ENCODE data around the gene FA2H.

The FA2H gene

DNA sequence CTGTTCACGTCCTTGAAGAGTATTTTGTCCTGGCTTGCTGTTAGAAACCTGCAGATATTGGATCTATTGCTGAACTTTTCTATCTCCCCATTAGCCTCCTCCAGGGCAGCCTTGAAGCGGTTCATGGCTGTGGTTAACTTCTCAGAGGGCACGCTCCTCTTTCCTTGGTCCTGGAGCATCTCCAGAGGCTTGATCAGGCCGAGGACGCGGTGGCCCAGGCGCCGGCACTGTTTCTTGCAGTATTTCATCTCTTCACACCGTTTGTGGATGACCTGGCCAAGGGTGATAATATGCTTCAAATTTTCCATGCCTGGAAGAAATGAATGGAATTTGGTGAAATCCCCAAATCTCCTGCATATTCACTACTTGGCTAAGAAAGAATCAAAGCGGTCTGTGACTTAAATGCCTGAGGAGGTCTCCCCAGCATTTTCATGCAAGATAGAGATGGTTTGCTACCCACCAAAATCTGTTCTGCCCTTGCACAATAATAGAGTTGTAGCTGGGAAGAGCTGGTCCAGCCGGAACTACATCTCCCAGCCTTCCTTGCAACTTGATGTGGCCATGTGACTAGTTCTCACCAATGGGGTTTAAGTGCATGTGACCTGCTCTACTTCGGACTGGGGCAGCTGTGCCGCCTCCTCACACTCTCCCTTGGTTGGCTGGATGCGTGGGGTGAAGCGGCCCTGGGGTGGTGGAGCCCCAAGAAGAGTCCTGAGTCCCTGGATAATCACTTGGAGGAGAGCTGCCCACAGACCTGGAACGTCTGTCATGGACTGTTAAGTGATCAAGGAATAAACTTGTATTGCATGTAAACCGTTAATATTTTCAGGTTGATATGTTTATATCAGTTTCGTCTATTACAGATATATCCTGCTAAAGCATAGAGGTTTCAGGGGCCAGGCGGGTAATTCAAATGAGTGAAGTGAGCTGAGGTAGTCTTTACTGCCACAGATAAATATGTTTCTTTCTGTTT, 78.9 kb downstream of the FA2H start:
- peak overlapping the region; percentile 59 for H3K4me3 ChIP-seq (ENCODE audit: low read depth, low read length)
- TF ChIP-seq CTCF (IDR thresholded peaks at IDR 0.05; ENCODE audit: low read depth, low read length), result no peak
- no peaks in the 10 kb centered on the region for H3K4me1 ChIP-seq
- H3K36me3 ChIP-seq, result no peaks in the 10 kb centered on the region
- no peaks in the 10 kb centered on the region for H3K9me3 ChIP-seq
- peaks cover 20% of the 10 kb centered on the region for H3K27me3 ChIP-seq
- peak; percentile 87 for DNase-seq

DNA sequence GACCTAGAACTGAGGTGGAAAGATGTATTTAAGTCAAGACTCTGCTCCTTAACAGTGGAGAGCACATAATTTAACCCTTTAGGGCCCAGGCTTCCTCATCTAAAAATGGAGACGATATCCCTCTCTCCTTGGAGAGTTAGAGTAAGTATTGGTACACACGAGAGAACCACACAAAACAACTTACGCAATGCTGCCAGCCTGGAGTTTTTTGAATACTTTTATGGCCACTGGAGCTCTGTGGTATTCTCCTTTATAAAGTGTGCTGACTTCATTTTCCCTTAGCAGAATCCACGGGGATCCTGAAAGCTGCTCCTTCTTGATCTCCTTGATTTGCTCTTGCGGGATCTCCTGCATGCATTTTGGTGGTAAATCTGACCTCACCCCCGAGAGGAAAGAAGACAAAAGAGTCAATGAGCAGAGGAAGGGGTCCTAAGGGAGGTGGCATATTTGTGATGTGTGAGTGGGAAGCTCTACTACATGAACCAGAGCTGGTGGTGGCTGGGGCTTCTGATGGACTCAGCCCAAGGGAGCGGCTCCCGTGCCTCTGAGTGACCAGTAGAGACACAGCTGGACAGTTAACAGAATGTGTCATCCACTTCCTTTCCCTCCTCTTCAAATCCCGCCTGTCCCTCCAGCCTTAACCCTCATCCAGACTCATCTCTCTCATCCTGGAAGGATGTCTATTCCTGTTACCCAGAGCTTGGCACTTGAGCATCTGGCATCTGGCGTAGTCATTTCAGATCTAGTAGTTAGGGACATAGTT, 83.3 kb downstream of the FA2H start:
- H3K4me1 ChIP-seq, result no peaks in the 10 kb centered on the region
- peaks cover 12% of the 10 kb centered on the region; the same call in 1 of the 2 replicates for H3K27me3 ChIP-seq
- H3K4me3 ChIP-seq (ENCODE audit: low read depth, low read length), result no peak overlapping the region
- TF ChIP-seq CTCF (IDR thresholded peaks at IDR 0.05; ENCODE audit: low read depth, low read length), result no peak
- no peaks in the 10 kb centered on the region for H3K36me3 ChIP-seq
- H3K9me3 ChIP-seq, result no peaks in the 10 kb centered on the region; the same call in 1 of the 2 replicates
- DNase-seq, result no peak

DNA sequence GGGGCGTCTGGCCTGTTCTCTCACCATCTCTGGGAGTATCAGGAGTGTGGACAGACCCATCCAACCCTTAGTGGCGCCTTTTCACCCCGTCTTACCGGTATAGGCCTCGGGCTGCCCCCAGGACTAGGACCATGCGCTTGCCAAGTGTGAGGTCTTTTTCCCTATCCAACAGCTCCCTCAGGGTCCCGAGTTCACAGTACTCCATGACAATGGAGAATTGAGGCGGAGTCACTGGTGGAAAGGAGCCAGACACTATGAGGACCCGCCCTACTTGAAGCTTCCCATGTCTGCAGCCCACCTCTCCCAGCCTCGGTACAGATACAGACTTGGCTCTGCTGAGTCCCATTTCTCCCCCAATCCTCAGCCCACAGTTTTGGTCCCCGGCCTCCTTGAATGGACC, 92.1 kb downstream of the FA2H start:
- no peaks in the 10 kb centered on the region for H3K36me3 ChIP-seq
- no peak overlapping the region for H3K4me3 ChIP-seq (ENCODE audit: low read depth, low read length)
- no peaks in the 10 kb centered on the region for H3K9me3 ChIP-seq
- no peak for TF ChIP-seq CTCF (IDR thresholded peaks at IDR 0.05; ENCODE audit: low read depth, low read length)
- no peaks in the 10 kb centered on the region for H3K27me3 ChIP-seq
- peak; percentile 12 for DNase-seq
- no peaks in the 10 kb centered on the region for H3K4me1 ChIP-seq

- Histone ChIP-seq H3K36me3 (no peaks in the 10 kb centered on the region), H3K4me1 (no peaks in the 10 kb centered on the region), H3K9me3 (no peaks in the 10 kb centered on the region), H3K27me3 (peaks cover 4% of the 10 kb centered on the region; the same call in 1 of the 2 replicates), H3K4me3 (ENCODE audit: low read depth, low read length) (no peak overlapping the region)
- TF ChIP-seq CTCF (IDR thresholded peaks at IDR 0.05; ENCODE audit: low read depth, low read length), result no peak
- DNase-seq, result no peak
These were observed 93.9 kb downstream of the FA2H start for GRCh38 chr16:74680681-74681080.

- no peak for DNase-seq
- Histone ChIP-seq H3K36me3 (no peaks in the 10 kb centered on the region), H3K4me1 (no peaks in the 10 kb centered on the region), H3K9me3 (no peaks in the 10 kb centered on the region), H3K27me3 (peaks cover 4% of the 10 kb centered on the region; the same call in 1 of the 2 replicates), H3K4me3 (ENCODE audit: low read depth, low read length) (no peak overlapping the region)
- no peak for TF ChIP-seq CTCF (IDR thresholded peaks at IDR 0.05; ENCODE audit: low read depth, low read length)
These were observed 94.6 kb downstream of the FA2H start for GRCh38 chr16:74679983-74680382.

Measured in BE2C (cell line).